H9 (cell line): Measurements from ENCODE around the gene COG4. TPM values are rescaled to one million over a fixed set of nuclear protein-coding genes. Genes with fewer than 3 reads are reported as not detected.

Source experiments
- DNase-seq: peaks from one replicate; pipeline ENCODE4 v3.0.0-alpha.2; 2017
- H2AFZ ChIP-seq: one replicate; pipeline ENCODE4 v1.6.1; 2013; ENCODE audit warnings: mild to moderate bottlenecking, low read length, control low read depth, moderate library complexity
- H2AK5ac ChIP-seq: 2 replicates; pipeline ENCODE4 v1.6.1; 2013; ENCODE audit warnings: low read length, control low read depth, mixed read lengths; ENCODE audit not compliant: insufficient read length
- H2BK120ac ChIP-seq: one replicate; pipeline ENCODE4 v1.6.1; 2013; ENCODE audit warnings: low read depth, mild to moderate bottlenecking, low read length, control low read depth, inconsistent platforms; ENCODE audit not compliant: poor library complexity, severe bottlenecking
- H2BK12ac ChIP-seq: 2 replicates; pipeline ENCODE4 v1.6.1; 2013; ENCODE audit warnings: low read length, control low read depth, mixed read lengths, low read depth; ENCODE audit not compliant: insufficient read length
- H2BK15ac ChIP-seq: 2 replicates; pipeline ENCODE4 v1.6.1; 2013; ENCODE audit warnings: low read depth, low read length, control low read depth
- H2BK20ac ChIP-seq: one replicate; pipeline ENCODE4 v1.6.1; 2013; ENCODE audit warnings: low read depth, mild to moderate bottlenecking, low read length, control low read depth, inconsistent platforms; ENCODE audit not compliant: poor library complexity, severe bottlenecking
- H2BK5ac ChIP-seq: 2 replicates; pipeline ENCODE4 v1.6.1; 2013; ENCODE audit warnings: low read length, control low read depth, mixed read lengths; ENCODE audit not compliant: insufficient read length
- H3K14ac ChIP-seq: 2 replicates; pipeline ENCODE4 v1.6.1; 2013; ENCODE audit warnings: low read length, control low read depth; ENCODE audit not compliant: insufficient read depth
- H3K18ac ChIP-seq: 2 replicates; pipeline ENCODE4 v1.6.1; 2013; ENCODE audit warnings: low read depth, mild to moderate bottlenecking, mixed read lengths, low read length, control low read depth; ENCODE audit not compliant: insufficient read length
- H3K23ac ChIP-seq: 2 replicates; pipeline ENCODE4 v1.6.1; 2013; ENCODE audit warnings: low read length, control low read depth, mixed read lengths, low read depth; ENCODE audit not compliant: insufficient read length
- H3K23me2 ChIP-seq: 2 replicates; pipeline ENCODE4 v1.6.1; 2013; ENCODE audit warnings: low read depth, mild to moderate bottlenecking, mixed read lengths, low read length, control low read depth; ENCODE audit not compliant: insufficient read length, poor library complexity, severe bottlenecking
- H3K27ac ChIP-seq: 2 replicates; pipeline ENCODE4 v1.5.1; 2013; ENCODE audit warnings: low read length, control low read depth, mixed read lengths, low read depth; ENCODE audit not compliant: insufficient read length
- H3K27me3 ChIP-seq: 2 replicates; pipeline ENCODE4 v1.6.1; 2013; ENCODE audit warnings: low read length, control low read depth, inconsistent platforms; ENCODE audit not compliant: insufficient read depth
- H3K4ac ChIP-seq: 2 replicates; pipeline ENCODE4 v1.6.1; 2013; ENCODE audit warnings: low read depth, mild to moderate bottlenecking, control low read depth, inconsistent platforms, low read length, moderate library complexity
- H3K4me1 ChIP-seq: 2 replicates; pipeline ENCODE4 v1.6.1; 2013; ENCODE audit warnings: low read length, control low read depth, inconsistent platforms; ENCODE audit not compliant: insufficient read depth
- H3K4me2 ChIP-seq: 2 replicates; pipeline ENCODE4 v1.6.1; 2013; ENCODE audit warnings: low read length, control low read depth, mixed read lengths; ENCODE audit not compliant: insufficient read length, insufficient read depth
- H3K56ac ChIP-seq: 2 replicates; pipeline ENCODE4 v1.6.1; 2013; ENCODE audit warnings: low read depth, mild to moderate bottlenecking, mixed read lengths, low read length, control low read depth; ENCODE audit not compliant: insufficient read length
- H3K79me1 ChIP-seq: 2 replicates; pipeline ENCODE4 v1.6.1; 2013; ENCODE audit warnings: low read depth, mild to moderate bottlenecking, moderate library complexity, low read length, control low read depth, inconsistent platforms; ENCODE audit not compliant: insufficient read depth, poor library complexity, severe bottlenecking
- H3K79me2 ChIP-seq: 2 replicates; pipeline ENCODE4 v1.6.1; 2013; ENCODE audit warnings: low read length, control low read depth, inconsistent platforms; ENCODE audit not compliant: insufficient read depth
- H3K9ac ChIP-seq: 2 replicates; pipeline ENCODE4 v1.6.1; 2013; ENCODE audit warnings: low read length, control low read depth, mixed read lengths; ENCODE audit not compliant: insufficient read length; ENCODE audit errors: extremely low read depth
- H3K9me3 ChIP-seq: one replicate; pipeline ENCODE4 v1.6.1; 2013; ENCODE audit warnings: low read depth, low read length, inconsistent platforms; ENCODE audit not compliant: control insufficient read depth
- H3T11ph ChIP-seq: one replicate; pipeline ENCODE4 v1.6.1; 2013; ENCODE audit warnings: mild to moderate bottlenecking, low read length, control low read depth, inconsistent platforms
- H4K20me1 ChIP-seq: one replicate; pipeline ENCODE4 v1.6.1; 2013; ENCODE audit not compliant: control insufficient read depth, insufficient read length, insufficient read depth
- H4K5ac ChIP-seq: 2 replicates; pipeline ENCODE4 v1.6.1; 2013; ENCODE audit warnings: low read depth, mild to moderate bottlenecking, mixed read lengths, low read length, control low read depth; ENCODE audit not compliant: insufficient read length
- H4K8ac ChIP-seq: replicated peaks from 2 replicates; pipeline ENCODE4 v1.6.1; 2013; ENCODE audit warnings: low read length, control low read depth, mixed read lengths, low read depth; ENCODE audit not compliant: insufficient read length
- H4K91ac ChIP-seq: 2 replicates; pipeline ENCODE4 v1.6.1; 2013; ENCODE audit warnings: low read depth, mild to moderate bottlenecking, moderate library complexity, mixed read lengths, low read length, control low read depth; ENCODE audit not compliant: insufficient read length
- H3K27ac Mint-ChIP-seq, 3 experiments: 2 replicates in 2 of 3; 3 replicates in 1 of 3; pipeline ENCODE4 v1.8.0; 2020 to 2021; ENCODE audit warnings: mixed read lengths in 3 of 3, mild to moderate bottlenecking in 1 of 3, moderate library complexity in 1 of 3
- H3K27me3 Mint-ChIP-seq: 2 replicates; pipeline ENCODE4 v1.8.0; 2021; ENCODE audit warnings: low read depth, mild to moderate bottlenecking, moderate library complexity, mixed read lengths
- H3K36me3 Mint-ChIP-seq, 3 experiments: 2 replicates in 2 of 3; 3 replicates in 1 of 3; pipeline ENCODE4 v1.8.0; 2020 to 2021; ENCODE audit warnings: low read depth in 3 of 3, mixed read lengths in 3 of 3; ENCODE audit not compliant: insufficient read depth in 1 of 3
- H3K4me1 Mint-ChIP-seq, 2 experiments: 2 replicates each; pipeline ENCODE4 v1.8.0; 2020; ENCODE audit warnings: mixed read lengths in 2 of 2
- H3K4me3 Mint-ChIP-seq, 2 experiments: 2 replicates in 1 of 2; 3 replicates in 1 of 2; pipeline ENCODE4 v1.8.0; 2020 to 2021; ENCODE audit warnings: mild to moderate bottlenecking in 2 of 2, mixed read lengths in 2 of 2, moderate library complexity in 1 of 2
- H3K9me3 Mint-ChIP-seq, 2 experiments: 2 replicates in 1 of 2; 3 replicates in 1 of 2; pipeline ENCODE4 v1.8.0; 2020; ENCODE audit warnings: mild to moderate bottlenecking in 2 of 2, mixed read lengths in 2 of 2, moderate library complexity in 1 of 2
- CTCF ChIP-seq: fragments of 200-600 bp; sonication (generic); conservative IDR thresholded peaks from 3 replicates; pipeline ENCODE4 v1.8.0; 2021; ENCODE audit warnings: antibody characterized with exemption, mild to moderate bottlenecking
- WGBS: extraction: QIAGEN DNeasy Blood & Tissue Kit; methylation state at CpG from one replicate; pipeline ENCODE4 v1.1.7; 2013; ENCODE audit warnings: missing lambda C conversion rate, low lambda C conversion rate, mixed read lengths; ENCODE audit not compliant: insufficient read length; ENCODE audit errors: extremely low coverage; 5-methylcytosine and 5-hydroxymethylcytosine counted together
- total RNA-seq: library from RNA; stranded (reverse); gene quantifications from 2 replicates; pipeline ENCODE4 v1.2.1, GENCODE V29; 2021

Gene COG4
- total RNA-seq, 1 experiment from 2014 or later = 51.9 TPM

DNA sequence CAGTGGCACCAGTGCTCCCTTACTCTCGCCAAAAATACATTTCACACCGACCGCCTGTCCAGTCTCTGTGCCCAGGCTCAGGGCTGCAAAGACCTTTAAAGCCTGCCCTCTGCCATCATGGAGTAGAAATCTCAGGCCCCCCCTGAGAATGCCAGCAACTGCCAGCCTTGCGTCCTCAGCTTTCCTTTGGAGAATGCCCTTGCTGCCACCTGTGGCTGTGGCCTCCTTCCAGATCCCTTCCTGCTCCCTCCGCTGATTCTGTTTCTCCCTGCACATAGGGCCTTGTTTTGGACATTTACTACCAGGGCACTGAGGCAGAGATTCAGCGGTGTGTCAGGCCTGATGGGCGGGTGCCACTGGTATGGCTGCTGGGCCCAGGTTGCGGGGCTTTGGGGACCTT lies 55.7 kb downstream of the COG4 start:
- no CpG with 5 or more reads among the region's 8 CpGs for WGBS

More for the DNA sequence above, 55.7 kb downstream of the COG4 start:
- Histone ChIP-seq H3K4ac (no peak overlapping the region), H3K9me3 (no peaks in the 10 kb centered on the region), H3T11ph (no peak overlapping the region), H2BK20ac (no peak overlapping the region), H3K56ac (no peak overlapping the region), H4K5ac (no peak overlapping the region), H3K27me3 (no peaks in the 10 kb centered on the region), H4K8ac (no peak overlapping the region), H3K79me2 (no peaks in the 10 kb centered on the region), H2BK5ac (no peak overlapping the region), H2AK5ac (no peak overlapping the region), H2BK12ac (no peak overlapping the region), H3K79me1 (no peaks in the 10 kb centered on the region), H3K4me2 (no peak overlapping the region), H3K4me1 (no peaks in the 10 kb centered on the region), H3K27ac (no peak overlapping the region), H3K18ac (no peak overlapping the region), H2BK15ac (no peak overlapping the region), H2BK120ac (no peak overlapping the region), H3K14ac (no peak overlapping the region; the same call in 1 of the 2 replicates), H3K23ac (no peak overlapping the region), H4K91ac (no peak overlapping the region), H3K9ac (no peak overlapping the region), H3K23me2 (no peaks in the 10 kb centered on the region), H2AFZ (no peak overlapping the region), H4K20me1 (peaks cover 3% of the 10 kb centered on the region)
- no peaks in the 10 kb centered on the region for H3K27me3 Mint-ChIP-seq
- peak overlapping the region in 2 of 3 experiments; percentile 12 to 30; a peak in 1 of 7 replicates for H3K27ac Mint-ChIP-seq
- no peaks in the 10 kb centered on the region for H3K9me3 Mint-ChIP-seq
- no peak for DNase-seq
- H3K4me1 Mint-ChIP-seq = peaks cover 3 to 7% of the 10 kb centered on the region in 2 experiments; a peak in 3 of 4 replicates
- TF ChIP-seq CTCF = no peak
- no peak overlapping the region for H3K4me3 Mint-ChIP-seq
- H3K36me3 Mint-ChIP-seq = no peaks in the 10 kb centered on the region
